Measurements from ENCODE around the gene PPM1E.
"Not testable (repeated sequence)": the region's sequence is repeated elsewhere in the genome, so short reads cannot be mapped to it uniquely, and the experiment has no call there.

The PPM1E gene

DNA sequence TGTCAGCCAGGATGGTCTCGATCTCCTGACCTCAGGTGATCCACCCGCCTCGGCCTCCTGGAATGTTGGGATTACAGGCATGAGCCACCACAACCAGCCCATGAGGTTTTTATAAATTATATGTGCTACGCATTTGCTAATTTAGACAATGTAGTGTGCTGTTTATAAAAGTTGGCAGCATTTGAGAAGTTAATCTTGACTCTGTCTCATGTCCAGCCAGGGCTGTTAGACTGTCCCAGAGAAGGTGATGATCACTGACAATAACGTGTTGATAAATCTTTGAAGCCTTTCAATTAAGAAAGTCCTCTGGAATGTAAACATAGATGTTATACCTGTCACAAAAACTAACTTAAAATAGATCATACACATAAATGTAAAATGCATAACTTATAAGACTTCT lies 82.0 kb downstream of the PPM1E start:
- CTCF ChIA-PET = no interaction called here
- Mint-ChIP-seq H3K9me3 (no peaks in the 10 kb centered on the region), H3K4me1 (no peaks in the 10 kb centered on the region), H3K27ac (no peak overlapping the region), H3K4me3 (no peak overlapping the region), H3K36me3 (no peaks in the 10 kb centered on the region), H3K27me3 (peaks cover 10% of the 10 kb centered on the region)
- DNase-seq = no peak

DNA sequence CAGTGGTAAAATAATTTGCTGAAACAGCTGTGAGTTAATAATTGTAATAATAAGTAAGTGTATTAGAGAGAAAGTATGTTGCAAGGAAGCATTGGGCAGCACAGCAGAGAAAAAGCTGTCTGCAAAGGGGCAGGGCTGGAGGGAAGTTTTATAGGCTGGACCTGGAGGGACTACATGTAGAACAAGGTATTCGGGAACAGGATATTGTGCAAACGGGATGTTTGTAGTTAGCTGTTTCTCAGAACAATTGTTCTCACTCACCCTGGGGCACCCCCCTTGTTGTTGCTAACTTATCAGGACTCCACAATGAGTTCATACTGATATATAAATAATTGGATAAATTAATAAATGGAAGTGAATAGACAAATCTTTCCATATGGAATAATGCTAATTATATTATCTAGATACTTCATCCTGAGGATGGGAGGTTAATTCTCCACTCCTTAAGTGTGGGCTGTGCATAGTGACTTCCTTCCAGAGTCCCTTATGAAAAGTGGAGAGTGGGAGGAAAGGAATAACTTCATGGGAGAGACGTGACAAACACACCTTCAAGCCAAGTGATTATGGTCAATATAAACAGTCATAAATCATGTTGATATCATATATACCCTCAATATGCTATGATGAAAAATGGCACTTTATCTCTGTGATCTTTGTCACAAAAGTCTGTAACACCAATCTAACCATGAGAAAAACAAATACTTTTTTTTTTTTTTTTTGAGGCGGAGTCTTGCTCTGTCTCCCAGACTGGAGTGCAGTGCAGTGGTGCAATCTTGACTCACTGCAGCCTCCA lies 85.4 kb downstream of the PPM1E start:
- Mint-ChIP-seq H3K27ac (no peak overlapping the region), H3K27me3 (peaks cover 4% of the 10 kb centered on the region), H3K9me3 (no peaks in the 10 kb centered on the region), H3K4me1 (no peaks in the 10 kb centered on the region), H3K36me3 (no peaks in the 10 kb centered on the region), H3K4me3 (no peak overlapping the region)
- CTCF ChIA-PET = no interaction called here
- DNase-seq = no peak

DNA sequence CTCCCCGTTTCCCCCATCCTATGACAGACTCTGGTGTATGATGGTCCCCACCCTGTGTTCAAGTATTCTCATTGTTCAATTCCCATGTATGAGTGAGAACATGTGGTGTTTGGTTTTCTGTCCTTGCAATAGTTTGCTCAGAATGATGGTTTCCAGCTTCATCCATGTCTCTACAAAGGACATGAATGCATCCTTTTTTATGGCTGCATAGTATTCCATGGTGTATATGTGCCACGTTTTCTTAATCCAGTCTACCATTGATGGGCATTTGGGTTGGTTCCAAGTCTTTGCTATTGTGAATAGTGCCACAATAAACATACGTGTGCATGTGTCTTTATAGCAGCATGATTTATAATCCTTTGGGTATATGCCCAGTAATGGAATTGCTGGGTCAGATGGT lies 90.8 kb downstream of the PPM1E start:
- H3K36me3 Mint-ChIP-seq, CTCF ChIA-PET, DNase-seq, H3K4me1 Mint-ChIP-seq, H3K4me3 Mint-ChIP-seq, H3K27ac Mint-ChIP-seq, H3K9me3 Mint-ChIP-seq: not testable (repeated sequence)
- peaks cover 12% of the 10 kb centered on the region for H3K27me3 Mint-ChIP-seq

DNA sequence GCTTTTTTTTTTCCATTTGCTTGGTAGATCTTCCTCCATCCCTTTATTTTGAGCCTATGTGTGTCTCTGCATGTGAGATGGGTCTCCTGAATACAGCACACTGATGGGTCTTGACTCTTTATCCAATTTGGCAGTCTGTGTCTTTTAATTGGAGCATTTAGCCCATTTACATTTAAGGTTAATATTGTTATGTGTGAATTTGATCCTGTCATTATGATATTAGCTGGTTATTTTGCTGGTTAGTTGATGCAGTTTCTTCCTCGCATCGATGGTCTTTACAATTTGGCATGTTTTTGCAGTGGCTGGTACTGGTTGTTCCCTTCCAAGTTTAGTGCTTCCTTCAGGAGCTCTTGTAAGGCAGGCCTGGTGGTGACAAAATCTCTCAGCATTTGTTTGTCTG lies 94.5 kb downstream of the PPM1E start:
- H3K9me3 Mint-ChIP-seq, H3K4me3 Mint-ChIP-seq, H3K27ac Mint-ChIP-seq, CTCF ChIA-PET, DNase-seq, H3K4me1 Mint-ChIP-seq, H3K36me3 Mint-ChIP-seq: not testable (repeated sequence)
- peaks cover 27% of the 10 kb centered on the region for H3K27me3 Mint-ChIP-seq

DNA sequence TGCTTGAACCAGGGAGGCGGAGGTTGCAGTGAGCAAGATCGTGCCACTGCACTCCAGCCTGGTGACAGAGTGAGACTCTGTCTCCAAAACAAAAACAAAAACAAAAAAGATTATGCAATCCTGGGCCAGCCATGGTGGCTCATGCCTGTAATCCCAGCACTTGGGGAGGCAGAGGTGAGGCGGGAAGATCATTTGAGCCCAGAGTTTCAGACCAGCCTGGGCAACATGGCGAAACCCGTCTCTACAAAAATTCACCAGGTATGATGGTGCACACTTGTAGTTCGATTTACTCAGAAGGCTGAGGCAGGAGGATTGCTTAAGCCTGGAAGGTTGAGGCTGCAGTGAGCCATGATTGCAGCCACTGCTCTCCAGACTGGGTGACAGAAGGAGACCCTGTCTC lies 109.6 kb downstream of the PPM1E start:
- CTCF ChIA-PET = no interaction called here
- DNase-seq = no peak
- Mint-ChIP-seq H3K36me3 (no peaks in the 10 kb centered on the region), H3K27ac (no peak overlapping the region), H3K27me3 (peaks cover 16% of the 10 kb centered on the region), H3K4me1 (no peaks in the 10 kb centered on the region), H3K4me3 (no peak overlapping the region), H3K9me3 (no peaks in the 10 kb centered on the region)

DNA sequence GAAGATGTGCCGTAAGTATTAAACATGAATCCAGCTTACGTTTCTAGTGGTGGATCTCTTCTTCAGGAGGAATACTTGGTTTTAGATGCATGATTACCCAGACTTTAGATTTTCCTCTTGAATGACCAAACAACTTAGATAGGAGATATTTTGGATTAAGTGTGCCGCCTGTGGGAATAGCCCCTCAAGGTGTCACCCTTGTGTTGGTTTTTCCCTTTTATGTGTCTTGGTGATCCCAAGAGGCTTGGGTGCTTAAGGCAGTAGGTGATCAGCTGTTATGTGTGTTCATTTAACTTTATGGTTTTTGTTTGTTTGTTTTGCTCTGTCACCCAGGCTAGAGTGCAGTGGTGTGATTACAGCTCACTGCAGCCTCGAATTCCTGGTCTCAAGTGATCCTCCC lies 115.1 kb downstream of the PPM1E start:
- peaks cover 8% of the 10 kb centered on the region for H3K27me3 Mint-ChIP-seq
- H3K4me1 Mint-ChIP-seq = no peaks in the 10 kb centered on the region
- no peak for DNase-seq
- H3K9me3 Mint-ChIP-seq = no peaks in the 10 kb centered on the region
- H3K27ac Mint-ChIP-seq = no peak overlapping the region
- no peaks in the 10 kb centered on the region for H3K36me3 Mint-ChIP-seq
- H3K4me3 Mint-ChIP-seq = no peak overlapping the region
- CTCF ChIA-PET = interaction anchor here (1.0 kb wide), 1 partner anchor 23 kb away, joined by 3 read pairs; no protein-coding TSS in a partner anchor

GRCh38 chr17:58873926-58874325 lies 118.3 kb downstream of the PPM1E start:
- no peak overlapping the region for H3K27ac Mint-ChIP-seq
- no peak for DNase-seq
- no peak overlapping the region for H3K4me3 Mint-ChIP-seq
- no peaks in the 10 kb centered on the region for H3K9me3 Mint-ChIP-seq
- peaks cover 4% of the 10 kb centered on the region for H3K27me3 Mint-ChIP-seq
- no peaks in the 10 kb centered on the region for H3K4me1 Mint-ChIP-seq
- CTCF ChIA-PET = no interaction called here
- no peaks in the 10 kb centered on the region for H3K36me3 Mint-ChIP-seq

- Mint-ChIP-seq H3K27ac (no peak overlapping the region), H3K9me3 (no peaks in the 10 kb centered on the region), H3K4me1 (no peaks in the 10 kb centered on the region), H3K27me3 (no peaks in the 10 kb centered on the region), H3K36me3 (no peaks in the 10 kb centered on the region), H3K4me3 (no peak overlapping the region)
- DNase-seq = no peak
- CTCF ChIA-PET = no interaction called here
Measured at GRCh38 chr17:58875261-58875660, 119.6 kb downstream of the PPM1E start.

DNA sequence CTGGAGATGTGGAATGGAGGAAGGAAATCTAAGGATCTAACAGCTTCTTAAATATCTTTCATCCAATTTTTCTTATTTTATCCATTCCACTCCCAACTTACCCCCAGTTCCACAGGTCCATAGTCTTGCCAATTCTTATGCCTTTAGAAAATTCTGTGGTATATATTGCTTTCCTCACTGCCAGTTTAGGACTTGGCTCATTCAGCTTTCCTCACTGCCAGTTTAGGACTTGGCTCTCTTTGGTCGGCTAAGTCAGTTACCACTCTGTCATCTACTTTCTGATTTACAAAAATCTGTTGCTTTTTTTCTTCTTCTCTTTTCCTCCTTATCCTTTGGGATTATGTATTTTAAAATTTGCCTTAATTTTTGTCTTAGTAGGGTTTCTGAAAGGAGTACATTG lies 128.5 kb downstream of the PPM1E start:
- H3K4me1 Mint-ChIP-seq = no peaks in the 10 kb centered on the region
- H3K36me3 Mint-ChIP-seq = no peaks in the 10 kb centered on the region
- no peak overlapping the region for H3K27ac Mint-ChIP-seq
- CTCF ChIA-PET = no interaction called here
- H3K9me3 Mint-ChIP-seq = no peaks in the 10 kb centered on the region
- no peak overlapping the region for H3K4me3 Mint-ChIP-seq
- peaks cover 13% of the 10 kb centered on the region for H3K27me3 Mint-ChIP-seq
- no peak for DNase-seq

- H3K4me1 Mint-ChIP-seq = no peaks in the 10 kb centered on the region
- H3K4me3 Mint-ChIP-seq = no peak overlapping the region
- CTCF ChIA-PET = interaction anchor here (1.0 kb wide), 1 partner anchor 176 kb away, joined by 3 read pairs; no protein-coding TSS in a partner anchor
- peaks cover 13% of the 10 kb centered on the region for H3K27me3 Mint-ChIP-seq
- H3K27ac Mint-ChIP-seq = no peak overlapping the region
- no peak for DNase-seq
- no peaks in the 10 kb centered on the region for H3K9me3 Mint-ChIP-seq
- H3K36me3 Mint-ChIP-seq = no peaks in the 10 kb centered on the region
Measured at GRCh38 chr17:58886514-58886913, 130.9 kb downstream of the PPM1E start.

DNA sequence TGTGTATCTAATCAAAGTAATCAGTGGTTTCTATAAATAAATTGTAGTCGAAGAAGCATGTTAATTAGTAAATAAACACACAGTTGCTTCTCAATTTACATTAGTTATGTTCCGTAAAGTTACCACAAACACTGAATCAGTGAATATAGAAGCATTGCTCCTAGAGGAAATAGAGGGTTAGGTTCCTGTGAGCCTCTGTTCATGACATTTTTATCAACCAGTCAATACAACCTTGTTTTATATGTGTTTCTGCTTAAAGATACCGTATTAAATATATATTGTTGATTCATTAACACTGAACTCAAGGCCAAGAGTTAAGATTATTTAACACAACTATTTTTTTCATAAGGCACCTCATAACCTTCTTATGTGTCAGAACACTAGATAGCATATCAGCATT lies 134.3 kb downstream of the PPM1E start:
- H3K36me3 Mint-ChIP-seq = no peaks in the 10 kb centered on the region
- no peaks in the 10 kb centered on the region for H3K4me1 Mint-ChIP-seq
- CTCF ChIA-PET = no interaction called here
- no peak for DNase-seq
- peaks cover 13% of the 10 kb centered on the region for H3K27me3 Mint-ChIP-seq
- no peak overlapping the region for H3K27ac Mint-ChIP-seq
- H3K9me3 Mint-ChIP-seq = no peaks in the 10 kb centered on the region
- H3K4me3 Mint-ChIP-seq = no peak overlapping the region

DNA sequence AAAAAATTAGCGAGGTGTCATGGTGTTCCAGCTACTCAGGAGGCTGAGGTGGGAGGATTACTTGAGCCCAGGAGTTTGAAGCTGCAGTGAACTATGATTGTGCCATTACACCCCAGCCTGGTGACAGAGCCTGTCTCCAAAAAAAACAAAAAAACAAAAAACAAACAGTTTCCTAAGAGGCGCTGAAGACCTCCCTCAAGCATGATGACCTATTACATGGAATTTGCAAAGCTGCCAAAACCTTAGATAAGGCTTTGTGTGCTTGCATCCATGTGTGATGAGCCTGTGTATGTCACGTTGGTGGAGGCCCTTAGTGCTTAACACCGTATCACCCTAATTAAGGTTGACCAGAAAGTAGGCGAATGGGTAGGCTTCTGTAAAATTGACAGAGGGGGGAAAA lies 143.5 kb downstream of the PPM1E start:
- Mint-ChIP-seq H3K9me3 (no peaks in the 10 kb centered on the region), H3K27ac (no peak overlapping the region), H3K4me1 (no peaks in the 10 kb centered on the region), H3K27me3 (peaks cover 3% of the 10 kb centered on the region), H3K36me3 (no peaks in the 10 kb centered on the region), H3K4me3 (no peak overlapping the region)
- CTCF ChIA-PET = no interaction called here
- no peak for DNase-seq

DNA sequence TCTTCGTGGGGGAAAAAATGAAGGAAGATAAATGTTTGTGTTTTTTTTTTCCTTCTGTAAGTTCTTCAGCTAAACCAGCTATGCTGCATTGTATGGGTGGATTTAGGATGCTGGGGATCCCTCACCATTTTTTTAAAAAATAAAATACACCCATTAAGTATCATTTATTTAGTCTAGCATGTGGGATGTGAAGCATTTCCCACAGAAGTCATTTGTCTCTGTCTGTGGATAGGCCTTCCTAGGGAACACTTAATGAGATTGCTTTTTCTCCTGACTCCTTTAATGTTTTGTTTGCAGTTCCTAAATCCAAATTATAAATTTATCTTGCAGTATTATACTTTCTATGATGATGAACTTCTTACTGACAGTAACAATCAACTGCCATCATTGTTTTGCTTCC lies 146.7 kb downstream of the PPM1E start:
- H3K27ac Mint-ChIP-seq = no peak overlapping the region
- H3K27me3 Mint-ChIP-seq = peaks cover 7% of the 10 kb centered on the region
- no peaks in the 10 kb centered on the region for H3K36me3 Mint-ChIP-seq
- CTCF ChIA-PET = no interaction called here
- no peaks in the 10 kb centered on the region for H3K4me1 Mint-ChIP-seq
- peaks cover 2% of the 10 kb centered on the region for H3K9me3 Mint-ChIP-seq
- no peak for DNase-seq
- H3K4me3 Mint-ChIP-seq = no peak overlapping the region

- no peak overlapping the region for H3K4me3 Mint-ChIP-seq
- no peak for DNase-seq
- no peaks in the 10 kb centered on the region for H3K4me1 Mint-ChIP-seq
- no peaks in the 10 kb centered on the region for H3K36me3 Mint-ChIP-seq
- no peak overlapping the region for H3K27ac Mint-ChIP-seq
- H3K27me3 Mint-ChIP-seq = no peaks in the 10 kb centered on the region
- H3K9me3 Mint-ChIP-seq = peaks cover 8% of the 10 kb centered on the region
- CTCF ChIA-PET = no interaction called here
Measured at GRCh38 chr17:58911741-58912343, 156.2 kb downstream of the PPM1E start.

DNA sequence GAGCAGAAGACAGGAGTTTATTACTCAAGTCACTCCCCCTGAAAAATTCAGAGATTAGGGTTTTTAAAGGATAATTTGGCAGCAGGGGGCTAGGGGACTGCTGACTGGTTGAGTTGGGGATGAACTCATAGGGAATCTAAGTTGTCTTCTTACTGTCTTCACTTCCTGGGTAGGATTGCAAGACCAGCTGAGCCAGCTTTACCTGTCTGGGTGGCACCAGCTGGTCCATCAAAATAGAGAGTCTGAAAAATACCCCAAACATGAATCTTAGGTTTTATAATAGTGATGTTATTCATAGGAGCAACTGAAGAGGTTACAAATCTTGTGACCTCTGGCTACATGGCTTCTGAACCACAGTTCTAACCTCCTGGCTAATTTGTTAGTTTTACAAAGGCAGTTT lies 157.9 kb downstream of the PPM1E start:
- no peak overlapping the region for H3K4me3 Mint-ChIP-seq
- H3K36me3 Mint-ChIP-seq = no peaks in the 10 kb centered on the region
- no peak for DNase-seq
- H3K9me3 Mint-ChIP-seq = peaks cover 8% of the 10 kb centered on the region
- H3K27ac Mint-ChIP-seq = no peak overlapping the region
- no peaks in the 10 kb centered on the region for H3K27me3 Mint-ChIP-seq
- H3K4me1 Mint-ChIP-seq = no peaks in the 10 kb centered on the region
- CTCF ChIA-PET = no interaction called here
